K562 (cell line): Measurements from ENCODE around the gene PAQR6. TPM values are rescaled to one million over a fixed set of nuclear protein-coding genes. Genes with fewer than 3 reads are reported as not detected.
A peak's percentile ranks its signal among the peaks of the same experiment; 100 is the strongest.

Experiments
- ADNP ChIP-seq: fragments of 200-800 bp; sonication (Bioruptor generic); IDR thresholded peaks from 2 replicates; pipeline ENCODE4 v1.6.1; 2016; ENCODE audit warnings: missing genetic modification characterization, missing compliant biosample characterization
- BACH1 ChIP-seq: fragments of 200-800 bp; sonication (Bioruptor generic); IDR thresholded peaks from 2 replicates; pipeline ENCODE4 v1.6.1; 2016; ENCODE audit warnings: missing genetic modification characterization, missing compliant biosample characterization
- CBX3 ChIP-seq, 2 experiments: IDR thresholded peaks; 1 replicate in 1 of 2; 2 replicates in 1 of 2; pipeline ENCODE4 v1.6.1; 2012; ENCODE audit warnings: inconsistent platforms in 2 of 2, low read length in 2 of 2, borderline replicate concordance in 1 of 2, control low read depth in 1 of 2
- CEBPB ChIP-seq: fragments of 450-650 bp; IDR thresholded peaks from 2 replicates; pipeline ENCODE4 v1.6.1; 2016; ENCODE audit warnings: missing genetic modification characterization, missing compliant biosample characterization
- CGGBP1 ChIP-seq: fragments of 250-450 bp; sonication (Bioruptor Pico); IDR thresholded peaks from 2 replicates; pipeline ENCODE4 v1.9.0; 2021; ENCODE audit warnings: mild to moderate bottlenecking
- CHAMP1 ChIP-seq: fragments of 450-650 bp; IDR thresholded peaks from 2 replicates; pipeline ENCODE4 v1.6.1; 2016; ENCODE audit warnings: mild to moderate bottlenecking
- DEAF1 ChIP-seq: fragments of 450-650 bp; formaldehyde crosslinking; IDR thresholded peaks from 2 replicates; pipeline ENCODE4 v1.4.0; 2020; ENCODE audit warnings: mild to moderate bottlenecking, moderate library complexity
- GMEB1 ChIP-seq: fragments of 250-450 bp; sonication (Bioruptor Pico); IDR thresholded peaks from 2 replicates; pipeline ENCODE4 v1.4.0; 2020; ENCODE audit warnings: mild to moderate bottlenecking
- HLTF ChIP-seq: fragments of 450-650 bp; IDR thresholded peaks from 2 replicates; pipeline ENCODE4 v1.6.1; 2016
- HMBOX1 ChIP-seq: sonication (generic); IDR thresholded peaks from 2 replicates; pipeline ENCODE4 v1.6.1; 2016
- IRF1 ChIP-seq: sonication (generic); formaldehyde crosslinking; IDR thresholded peaks from 2 replicates; pipeline ENCODE4 v1.8.0; 2022; ENCODE audit warnings: missing genetic modification reagents, mild to moderate bottlenecking, borderline replicate concordance
- USF2 ChIP-seq: sonication (generic); formaldehyde crosslinking; IDR thresholded peaks from 2 replicates; pipeline ENCODE4 v1.5.0; 2020; ENCODE audit warnings: missing genetic modification reagents
- ZHX1 ChIP-seq: fragments of 150-350 bp; conservative IDR thresholded peaks from 2 replicates; pipeline ENCODE4 v1.6.1; 2014; ENCODE audit warnings: low read length
- ZNF212 ChIP-seq: fragments of 450-650 bp; formaldehyde crosslinking; IDR thresholded peaks from 2 replicates; pipeline ENCODE4 v1.4.0; 2020; ENCODE audit warnings: mild to moderate bottlenecking
- ZNF583 ChIP-seq: fragments of 250-450 bp; sonication (Bioruptor Pico); IDR thresholded peaks from 2 replicates; pipeline ENCODE4 v1.4.0; 2020
- polyA plus RNA-seq, 8 experiments: library from polyadenylated mRNA; depleted of rRNA in 4 of 8; stranded (reverse) in 5 of 8; unstranded in 3 of 8; fragments of >200 nt; fragmentation: Nextera tagmentation in 2 of 8; fragmentation: Illumina TruSeq in 1 of 8; extraction: Ambion mirVana in 2 of 8; extraction: Trizol in 1 of 8; gene quantifications; 2 replicates each; pipeline versions ENCODE4 v1.2.1 to v1.2.3, GENCODE V29; 2011 to 2014; ENCODE audit warnings: inconsistent platforms in 1 of 8, missing spikeins in 1 of 8
- total RNA-seq, 7 experiments: library from RNA; depleted of rRNA in 6 of 7; stranded (reverse); fragments of >200 nt in 6 of 7; fragmentation: Illumina TruSeq in 2 of 7; extraction: Trizol in 2 of 7; gene quantifications; 2 replicates each; pipeline versions ENCODE4 v1.2.1 to v1.2.3, GENCODE V29; 2011 to 2021; ENCODE audit warnings: low replicate concordance in 1 of 7

The PAQR6 gene
- total and polyA plus RNA-seq, 9 of the 15 experiments (the other 6 are each of a cell fraction or from before 2014, with no cell fraction given), result 0.07 to 1.8 (median 0.62) TPM

GRCh38 chr1:156282479-156283222 is 34.8 kb upstream of the PAQR6 start, which contains the start of gene SMG5 (continued):
- TF ChIP-seq ZNF212 (CRISPR knock-in tag) (no peak), USF2 (no peak), HLTF (no peak), CBX3 (IDR thresholded peaks at IDR 0.05; ENCODE audit: borderline replicate concordance in 1 of 2, low read length in 2 of 2) (peak in 1 of 2 experiments; percentile 84; a peak in 1 of 3 replicates), ZHX1 (peak; percentile 99), CHAMP1 (0 out of 2 replicates have a peak, but pooled peaks have one; percentile 68), CEBPB (tag) (no peak), ZNF583 (CRISPR knock-in tag) (peak; percentile 12; the same call in 1 of the 2 replicates), ADNP (tag) (no peak), BACH1 (tag) (0 out of 2 replicates have a peak, but pooled peaks have one; percentile 25), GMEB1 (peak; percentile 45; the same call in 1 of the 2 replicates), CGGBP1 (CRISPR knock-in tag) (no peak), DEAF1 (CRISPR knock-in tag) (no peak), HMBOX1 (peak; percentile 77; the same call in 1 of the 2 replicates), IRF1 (CRISPR knock-in tag) (no peak)
